Endothelial cell of umbilical vein (primary cell): Measurements from ENCODE around the gene MREG. TPM values are rescaled to one million over a fixed set of nuclear protein-coding genes. Genes with fewer than 3 reads are reported as not detected.
A peak's percentile ranks its signal among the peaks of the same experiment; 100 is the strongest.

Source experiments
- Bru-seq: library from RNA; stranded (reverse); fragments of 400-500 nt; gene quantifications from one replicate; lab custom pipeline; 2021; lab: Mats Ljungman, UMichigan
- BruChase-seq, 2 experiments: library from RNA; stranded (reverse); fragments of 400-500 nt; gene quantifications; one replicate each; lab custom pipeline; 2021; lab: Mats Ljungman, UMichigan
- BruUV-seq: library from RNA; stranded (reverse); fragments of 400-500 nt; replicated peaks from 2 replicates; lab custom pipeline; 2021; lab: Mats Ljungman, UMichigan
- CTCF ChIA-PET: fragments of 300-600, 350-600 bp; sonication (Branson Sonifier 250); formaldehyde crosslinking; loops from one replicate; lab custom pipeline; 2021; ENCODE audit warnings: antibody characterized with exemption, inconsistent platforms; lab: Charles Lee
- POLR2A ChIA-PET: fragments of 300-600, 350-600 bp; sonication (Branson Sonifier 250); formaldehyde crosslinking; loops from one replicate; lab custom pipeline; 2021; ENCODE audit warnings: antibody characterized with exemption, inconsistent platforms; lab: Charles Lee
- DNase-seq: peaks from one replicate; pipeline ENCODE4 v3.0.0-alpha.2; 2011; ENCODE audit warnings: low read depth, low spot score
- FAIRE-seq: peaks from 2 replicates; lab custom pipeline; 2011; peaks lifted over from hg19 to GRCh38; lab: Jason Lieb, UNC
- H2AFZ ChIP-seq: 2 replicates; pipeline ENCODE4 v1.6.0; 2012; ENCODE audit warnings: low read depth, low read length, control low read depth, inconsistent platforms
- H3K27ac ChIP-seq: 2 replicates; pipeline ENCODE4 v1.5.1; 2011; ENCODE audit warnings: low read depth, mild to moderate bottlenecking, control low read depth, low read length, moderate library complexity; ENCODE audit not compliant: insufficient read depth
- H3K27me3 ChIP-seq, 2 experiments: 2 replicates each; pipeline versions ENCODE4 v1.6.0 to v1.6.1; 2011; ENCODE audit warnings: low read length in 2 of 2, mixed read lengths in 1 of 2; ENCODE audit not compliant: control insufficient read depth in 2 of 2, insufficient read depth in 2 of 2
- H3K36me3 ChIP-seq, 2 experiments: 2 replicates in 1 of 2; 3 replicates in 1 of 2; pipeline ENCODE4 v1.5.1; 2011; ENCODE audit warnings: low read length in 2 of 2, mild to moderate bottlenecking in 1 of 2, moderate library complexity in 1 of 2; ENCODE audit not compliant: control insufficient read depth in 2 of 2, insufficient read depth in 2 of 2; ENCODE audit errors: extremely low read depth in 1 of 2
- H3K4me1 ChIP-seq: 3 replicates; pipeline ENCODE4 v1.5.1; 2011; ENCODE audit warnings: mild to moderate bottlenecking, low read length; ENCODE audit not compliant: control insufficient read depth, insufficient read depth; ENCODE audit errors: extremely low read depth
- H3K4me2 ChIP-seq: 2 replicates; pipeline ENCODE4 v1.6.1; 2011; ENCODE audit warnings: low read length, control low read depth, mixed read lengths; ENCODE audit not compliant: insufficient read depth
- H3K4me3 ChIP-seq, 3 experiments: fragments of 200-600 bp in 1 of 3; sonication (generic), shearing (Covaris generic) in 1 of 3; replicated peaks in 1 of 3; 2 replicates each; pipeline ENCODE4 v1.5.1; 2011 to 2016; ENCODE audit warnings: control low read depth in 3 of 3, low read length in 3 of 3, mild to moderate bottlenecking in 2 of 3, inconsistent platforms in 1 of 3, low read depth in 1 of 3, moderate library complexity in 1 of 3; ENCODE audit not compliant: insufficient read depth in 1 of 3
- H3K79me2 ChIP-seq: 2 replicates; pipeline ENCODE4 v1.6.0; 2012; ENCODE audit warnings: low read length, inconsistent platforms; ENCODE audit not compliant: control insufficient read depth, insufficient read depth
- H3K9ac ChIP-seq: replicated peaks from 2 replicates; pipeline ENCODE3; 2011; ENCODE audit warnings: low read length, control low read depth; ENCODE audit not compliant: insufficient read depth; ENCODE audit errors: extremely low read depth
- H3K9me1 ChIP-seq: replicated peaks from 3 replicates; pipeline ENCODE4 v1.6.0; 2011; ENCODE audit warnings: mild to moderate bottlenecking, low read length; ENCODE audit not compliant: control insufficient read depth, insufficient read depth; ENCODE audit errors: extremely low read depth
- H3K9me3 ChIP-seq: replicated peaks from 2 replicates; pipeline ENCODE4 v1.5.1; 2012; ENCODE audit warnings: low read length, inconsistent platforms; ENCODE audit not compliant: control insufficient read depth, insufficient read depth
- H4K20me1 ChIP-seq: replicated peaks from 2 replicates; pipeline ENCODE3; 2011; ENCODE audit warnings: mild to moderate bottlenecking, low read length; ENCODE audit not compliant: control insufficient read depth, insufficient read depth; ENCODE audit errors: extremely low read depth
- POLR2AphosphoS5 ChIP-seq: IDR thresholded peaks from 2 replicates; pipeline ENCODE4 v1.6.1; 2012; ENCODE audit warnings: low read depth, mild to moderate bottlenecking, control low read depth, low read length, moderate library complexity; ENCODE audit not compliant: insufficient read depth
- dilution Hi-C: fragments of 300-500 bp; cut with MboI; formaldehyde crosslinking; loops from one replicate; pipeline ENCODE4 v1.15.0; 2019; ENCODE audit warnings: low sequenced_read_pairs; ENCODE audit not compliant: extremely low pct_ligation_motif_present
- intact Hi-C: fragments of 100-400 bp; cut with micrococcal nuclease; formaldehyde crosslinking; loops from one replicate; pipeline ENCODE4 v1.10.0; 2022
- long read RNA-seq: library from polyadenylated mRNA; stranded (forward); transcript quantifications from one replicate; pipeline ENCODE4 v2.0.0, GENCODE V29; 2021
- polyA minus RNA-seq, 3 experiments: library from RNA; depleted of rRNA, polyadenylated mRNA; stranded (reverse); fragments of >200 nt; gene quantifications; 1 replicate in 1 of 3; 2 replicates in 2 of 3; pipeline ENCODE4 v1.2.3, GENCODE V29; 2011
- polyA plus RNA-seq, 4 experiments: library from polyadenylated mRNA; depleted of rRNA in 3 of 4; stranded (reverse) in 3 of 4; unstranded in 1 of 4; fragments of >200 nt; gene quantifications; 2 replicates each; pipeline versions ENCODE4 v1.2.1 to v1.2.3, GENCODE V29; 2011 to 2012; ENCODE audit warnings: missing spikeins in 1 of 4
- total RNA-seq: library from RNA; stranded (reverse); gene quantifications from 2 replicates; pipeline ENCODE4 v1.2.3, GENCODE V29; 2021
- TF ChIP-seq, protein P1 (sequence below), 2 donors: IDR thresholded peaks; 1 replicate in 1 of 2; 2 replicates in 1 of 2; pipeline ENCODE4 v1.5.1; 2011; ENCODE audit warnings: low read length in 2 of 2, mild to moderate bottlenecking in 2 of 2, moderate library complexity in 2 of 2, control low read depth in 1 of 2, inconsistent platforms in 1 of 2, low read depth in 1 of 2; ENCODE audit not compliant: insufficient read depth in 1 of 2; ENCODE audit errors: extremely low read depth in 1 of 2

The MREG gene, protein sequence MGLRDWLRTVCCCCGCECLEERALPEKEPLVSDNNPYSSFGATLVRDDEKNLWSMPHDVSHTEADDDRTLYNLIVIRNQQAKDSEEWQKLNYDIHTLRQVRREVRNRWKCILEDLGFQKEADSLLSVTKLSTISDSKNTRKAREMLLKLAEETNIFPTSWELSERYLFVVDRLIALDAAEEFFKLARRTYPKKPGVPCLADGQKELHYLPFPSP
- total RNA-seq: 3.1 and 3.9 TPM in 2 replicates
- polyA plus RNA-seq: 0.37 and 0.41 TPM in 2 replicates
- 0.53 and 0.72 TPM in 2 replicates for polyA plus RNA-seq (2011; cell fraction: cytosol; rRNA removed)
- 1.0 and 1.1 TPM in 2 replicates for polyA plus RNA-seq (2011; cell fraction: nucleus; rRNA removed)
- polyA plus RNA-seq (2012): 2.5 and 4.1 TPM in 2 replicates
- 0.58 and 1.6 TPM in 2 replicates for polyA minus RNA-seq
- polyA minus RNA-seq (2011; cell fraction: cytosol; rRNA and poly(A)+ RNA removed): 3.2 TPM
- 0.43 and 0.53 TPM in 2 replicates for polyA minus RNA-seq (2011; cell fraction: nucleus; rRNA and poly(A)+ RNA removed)
- percentile 45 among the genes with signal in this experiment for Bru-seq, nascent RNA
- BruChase-seq, experiment 1, labeled RNA remaining after a 6-hour chase: percentile 42 among the genes with signal in this experiment
- percentile 37 among the genes with signal in this experiment for BruChase-seq, experiment 2, labeled RNA remaining after a 2-hour chase
- long read RNA-seq, partial matches to known transcripts: 0 of 2 reads
- long read RNA-seq, other reads (novel, unspliced or antisense): 2 of 2 reads

DNA sequence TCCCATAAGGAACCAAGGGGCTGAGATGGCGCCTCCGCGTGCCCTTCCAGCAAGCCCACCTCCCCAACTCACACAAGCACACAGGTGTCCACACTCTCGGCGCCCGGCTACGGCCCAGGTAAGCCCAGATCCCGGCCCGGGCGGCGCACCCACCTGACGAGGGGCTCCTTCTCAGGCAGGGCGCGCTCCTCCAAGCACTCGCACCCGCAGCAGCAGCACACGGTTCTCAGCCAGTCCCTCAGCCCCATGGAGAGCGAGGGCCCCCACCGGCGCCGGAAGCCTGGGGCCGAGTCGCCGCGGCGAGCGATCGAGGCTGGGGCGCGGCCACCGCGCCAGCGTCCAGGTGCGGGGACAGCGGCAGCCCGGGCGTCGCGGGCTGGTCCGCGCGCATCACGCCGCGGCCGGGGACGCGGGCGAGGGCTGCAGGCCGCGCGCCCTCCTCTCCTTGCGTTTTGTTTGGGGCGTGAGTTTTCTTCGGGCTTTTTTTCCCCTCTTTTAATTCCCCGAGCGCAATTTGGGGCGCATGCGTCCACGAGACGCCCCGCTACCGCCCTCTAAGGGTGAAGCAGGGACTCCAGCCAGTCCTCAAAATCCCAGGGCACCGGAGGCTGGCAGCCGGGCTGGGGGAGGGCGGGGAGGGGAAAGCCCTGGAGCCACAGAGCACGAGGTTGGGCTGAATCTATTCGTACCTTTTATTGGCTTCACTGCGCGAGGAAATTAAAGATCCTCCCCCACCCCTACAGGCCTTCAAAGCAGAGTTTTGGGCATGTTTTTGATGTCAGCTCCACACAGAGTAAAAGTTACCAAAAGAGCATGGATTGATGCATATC, at the start of gene MREG:
MREG (minus strand) TSS at position 472 of the 830 bp plus-strand sequence; CDS start at position 248, 224 bp downstream.
- Histone ChIP-seq H3K4me2 (peak within 1 kb of the TSS; percentile 93), H3K27ac (no peak within 1 kb of the TSS), H3K9me3 (no peaks in the 10 kb centered on the region), H3K9me1 (no peaks in the 10 kb centered on the region), H3K36me3 (no peaks in the 10 kb centered on the region), H3K79me2 (no peaks in the 10 kb centered on the region), H3K9ac (peak within 1 kb of the TSS; percentile 64), H3K4me1 (peaks cover 7% of the 10 kb centered on the region), H3K4me3 (peak within 1 kb of the TSS; percentile 62 to 80 (median 72)), H3K27me3 (no peaks in the 10 kb centered on the region), H4K20me1 (no peaks in the 10 kb centered on the region), H2AFZ (peak within 1 kb of the TSS; percentile 95)
- dilution Hi-C loops: no loop called here
- intact Hi-C loops: loop anchor here (1.0 kb wide), 1 partner anchor 63 kb away; no protein-coding TSS in a partner anchor
- ChIA-PET POLR2A (no interaction called here), CTCF (interaction anchor here (1.0 to 2.3 kb wide), 7 partner anchors 10 to 63 kb away, joined by 3 to 11 read pairs (median 4); no protein-coding TSS in a partner anchor)
- BruUV-seq: TSS peak; percentile 9
- DNase-seq: peak; percentile 63
- FAIRE-seq: peak; percentile 66
- no peak for TF ChIP-seq POLR2AphosphoS5
- TF ChIP-seq, protein P1, sequence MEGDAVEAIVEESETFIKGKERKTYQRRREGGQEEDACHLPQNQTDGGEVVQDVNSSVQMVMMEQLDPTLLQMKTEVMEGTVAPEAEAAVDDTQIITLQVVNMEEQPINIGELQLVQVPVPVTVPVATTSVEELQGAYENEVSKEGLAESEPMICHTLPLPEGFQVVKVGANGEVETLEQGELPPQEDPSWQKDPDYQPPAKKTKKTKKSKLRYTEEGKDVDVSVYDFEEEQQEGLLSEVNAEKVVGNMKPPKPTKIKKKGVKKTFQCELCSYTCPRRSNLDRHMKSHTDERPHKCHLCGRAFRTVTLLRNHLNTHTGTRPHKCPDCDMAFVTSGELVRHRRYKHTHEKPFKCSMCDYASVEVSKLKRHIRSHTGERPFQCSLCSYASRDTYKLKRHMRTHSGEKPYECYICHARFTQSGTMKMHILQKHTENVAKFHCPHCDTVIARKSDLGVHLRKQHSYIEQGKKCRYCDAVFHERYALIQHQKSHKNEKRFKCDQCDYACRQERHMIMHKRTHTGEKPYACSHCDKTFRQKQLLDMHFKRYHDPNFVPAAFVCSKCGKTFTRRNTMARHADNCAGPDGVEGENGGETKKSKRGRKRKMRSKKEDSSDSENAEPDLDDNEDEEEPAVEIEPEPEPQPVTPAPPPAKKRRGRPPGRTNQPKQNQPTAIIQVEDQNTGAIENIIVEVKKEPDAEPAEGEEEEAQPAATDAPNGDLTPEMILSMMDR (IDR thresholded peaks at IDR 0.05; ENCODE audit: extremely low read depth in 1 of 2, insufficient read depth in 1 of 2, low read depth in 1 of 2, low read length in 2 of 2): peak; percentile 60 to 81
